ENCODE results near the gene SLIT3. TPM values are rescaled to one million over a fixed set of nuclear protein-coding genes. Genes with fewer than 3 reads are reported as not detected.

Gene SLIT3
- total RNA-seq, 1 experiment from 2014 or later, result 0.10 TPM

DNA sequence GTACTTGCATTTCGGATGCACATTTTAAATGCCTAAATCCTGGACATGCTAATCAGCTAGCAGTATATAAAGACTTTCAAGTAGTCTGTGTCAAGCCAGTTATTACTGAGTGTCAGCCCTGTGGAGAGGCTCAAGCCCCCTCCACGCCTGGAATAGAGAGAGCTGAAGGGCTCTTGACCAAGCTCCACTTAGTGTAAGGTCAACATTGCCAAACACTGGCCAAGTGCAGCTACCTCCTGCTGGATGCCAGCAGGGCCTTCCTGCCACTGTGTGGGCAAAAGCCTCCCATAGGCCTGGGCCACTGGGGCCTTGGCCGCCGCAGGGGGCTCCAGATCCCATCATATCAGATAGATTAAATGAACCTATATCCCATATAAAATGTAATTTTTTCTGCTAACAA, 482.4 kb downstream of the SLIT3 start:
- POLR2A ChIA-PET, result no interaction called here
- Histone ChIP-seq H3K79me2 (ENCODE audit: insufficient read depth, low read length) (no peaks in the 10 kb centered on the region), H4K20me1 (ENCODE audit: insufficient read depth) (no peaks in the 10 kb centered on the region), H3K4me2 (ENCODE audit: low read length) (no peak overlapping the region), H3K4me3 (replicated peaks in 1 of 2; ENCODE audit: low read depth in 1 of 2, low read length in 2 of 2) (no peak overlapping the region), H3K9ac (ENCODE audit: low read length) (no peak overlapping the region), H3K9me2 (ENCODE audit: insufficient read depth) (no peaks in the 10 kb centered on the region), H2AFZ (ENCODE audit: low read depth, low read length, poor library complexity, severe bottlenecking) (no peak overlapping the region), H3K27me3 (ENCODE audit: insufficient read depth, low read length) (peaks cover 88% of the 10 kb centered on the region), H3K27ac (ENCODE audit: low read depth, low read length) (no peak overlapping the region), H3K36me3 (ENCODE audit: control insufficient read depth in 1 of 2, insufficient read depth in 2 of 2, low read length in 2 of 2) (no peaks in the 10 kb centered on the region), H3K4me1 (ENCODE audit: control insufficient read depth in 1 of 2, insufficient read depth in 2 of 2, low read length in 2 of 2) (no peaks in the 10 kb centered on the region), H3K9me3 (ENCODE audit: control insufficient read depth in 1 of 2, insufficient read depth in 1 of 2, low read depth in 1 of 2, low read length in 2 of 2) (no peaks in the 10 kb centered on the region)
- no peak for TF ChIP-seq POLR2A (IDR thresholded peaks at IDR 0.05; ENCODE audit: borderline replicate concordance, extremely low read depth, insufficient read depth, insufficient read length)
- TF ChIP-seq FOSL1 (IDR thresholded peaks at IDR 0.05; ENCODE audit: low read depth), result no peak
- TF ChIP-seq ELF1 (IDR thresholded peaks at IDR 0.05; ENCODE audit: borderline replicate concordance, low read depth), result no peak
- TF ChIP-seq, protein P1, sequence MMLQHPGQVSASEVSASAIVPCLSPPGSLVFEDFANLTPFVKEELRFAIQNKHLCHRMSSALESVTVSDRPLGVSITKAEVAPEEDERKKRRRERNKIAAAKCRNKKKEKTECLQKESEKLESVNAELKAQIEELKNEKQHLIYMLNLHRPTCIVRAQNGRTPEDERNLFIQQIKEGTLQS (IDR thresholded peaks at IDR 0.05), result no peak
- no peak for TF ChIP-seq SRF (IDR thresholded peaks at IDR 0.05; ENCODE audit: low read depth)
- TF ChIP-seq, protein P2, sequence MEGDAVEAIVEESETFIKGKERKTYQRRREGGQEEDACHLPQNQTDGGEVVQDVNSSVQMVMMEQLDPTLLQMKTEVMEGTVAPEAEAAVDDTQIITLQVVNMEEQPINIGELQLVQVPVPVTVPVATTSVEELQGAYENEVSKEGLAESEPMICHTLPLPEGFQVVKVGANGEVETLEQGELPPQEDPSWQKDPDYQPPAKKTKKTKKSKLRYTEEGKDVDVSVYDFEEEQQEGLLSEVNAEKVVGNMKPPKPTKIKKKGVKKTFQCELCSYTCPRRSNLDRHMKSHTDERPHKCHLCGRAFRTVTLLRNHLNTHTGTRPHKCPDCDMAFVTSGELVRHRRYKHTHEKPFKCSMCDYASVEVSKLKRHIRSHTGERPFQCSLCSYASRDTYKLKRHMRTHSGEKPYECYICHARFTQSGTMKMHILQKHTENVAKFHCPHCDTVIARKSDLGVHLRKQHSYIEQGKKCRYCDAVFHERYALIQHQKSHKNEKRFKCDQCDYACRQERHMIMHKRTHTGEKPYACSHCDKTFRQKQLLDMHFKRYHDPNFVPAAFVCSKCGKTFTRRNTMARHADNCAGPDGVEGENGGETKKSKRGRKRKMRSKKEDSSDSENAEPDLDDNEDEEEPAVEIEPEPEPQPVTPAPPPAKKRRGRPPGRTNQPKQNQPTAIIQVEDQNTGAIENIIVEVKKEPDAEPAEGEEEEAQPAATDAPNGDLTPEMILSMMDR (IDR thresholded peaks at IDR 0.05 in 2 of 3, conservative IDR thresholded peaks at IDR 0.05 in 1 of 3; ENCODE audit: borderline replicate concordance in 1 of 3, insufficient read depth in 1 of 3, low read depth in 2 of 3, low read length in 2 of 3), result no peak
- TF ChIP-seq TCF7L2 (IDR thresholded peaks at IDR 0.05; ENCODE audit: borderline replicate concordance, extremely low read depth, insufficient read depth, insufficient read length), result no peak
- BruUV-seq (replicated peaks), result no TSS peak
- intact Hi-C loops (cut with micrococcal nuclease), result no loop called here
- RAD21 ChIA-PET (ENCODE audit: low non-redundant PET in 1 of 2, low total read pairs in 2 of 2, uncharacterized antibody in 2 of 2, unreplicated experiment in 2 of 2), result no interaction called here
- ATAC-seq (no peak), DNase-seq (ENCODE audit: low read depth, low spot score) (no peak)
- CTCF ChIA-PET, result no interaction called here

DNA sequence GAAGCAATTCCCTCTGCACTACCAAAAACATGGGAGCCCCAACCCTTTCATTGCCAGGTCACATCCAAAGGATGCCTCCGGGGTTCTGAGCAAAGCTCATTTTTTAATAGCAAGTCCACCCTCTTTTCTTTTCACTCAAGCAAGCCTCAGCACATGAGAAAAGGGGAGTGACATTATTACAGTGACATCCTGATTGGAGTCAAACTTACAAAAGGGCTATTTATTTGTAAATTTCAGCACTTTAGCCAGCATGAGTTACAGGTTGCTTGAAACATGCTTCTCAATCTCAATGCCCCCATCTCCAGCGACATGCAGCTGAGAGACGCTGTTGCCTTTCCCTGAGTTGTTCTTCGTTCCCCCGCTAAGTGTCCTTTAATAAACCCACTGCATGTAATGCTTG, 483.3 kb downstream of the SLIT3 start:
- H3K9me2 ChIP-seq (ENCODE audit: insufficient read depth), result no peaks in the 10 kb centered on the region
- H3K9me3 ChIP-seq (ENCODE audit: control insufficient read depth in 1 of 2, insufficient read depth in 1 of 2, low read depth in 1 of 2, low read length in 2 of 2), result no peaks in the 10 kb centered on the region
- no peak overlapping the region for H3K9ac ChIP-seq (ENCODE audit: low read length)
- intact Hi-C loops (cut with micrococcal nuclease), result no loop called here
- no peaks in the 10 kb centered on the region for H3K4me1 ChIP-seq (ENCODE audit: control insufficient read depth in 1 of 2, insufficient read depth in 2 of 2, low read length in 2 of 2)
- peaks cover 89% of the 10 kb centered on the region for H3K27me3 ChIP-seq (ENCODE audit: insufficient read depth, low read length)
- BruUV-seq (replicated peaks), result no TSS peak
- H3K27ac ChIP-seq (ENCODE audit: low read depth, low read length), result no peak overlapping the region
- ATAC-seq, result no peak
- CTCF ChIA-PET, result no interaction called here
- DNase-seq (ENCODE audit: low read depth, low spot score), result no peak
- no peaks in the 10 kb centered on the region for H3K36me3 ChIP-seq (ENCODE audit: control insufficient read depth in 1 of 2, insufficient read depth in 2 of 2, low read length in 2 of 2)
- no peaks in the 10 kb centered on the region for H3K79me2 ChIP-seq (ENCODE audit: insufficient read depth, low read length)
- POLR2A ChIA-PET, result no interaction called here
- no peak overlapping the region for H2AFZ ChIP-seq (ENCODE audit: low read depth, low read length, poor library complexity, severe bottlenecking)
- no peaks in the 10 kb centered on the region for H4K20me1 ChIP-seq (ENCODE audit: insufficient read depth)
- RAD21 ChIA-PET (ENCODE audit: low non-redundant PET in 1 of 2, low total read pairs in 2 of 2, uncharacterized antibody in 2 of 2, unreplicated experiment in 2 of 2), result no interaction called here
- no peak overlapping the region for H3K4me3 ChIP-seq (replicated peaks in 1 of 2; ENCODE audit: low read depth in 1 of 2, low read length in 2 of 2)
- no peak overlapping the region for H3K4me2 ChIP-seq (ENCODE audit: low read length)
- TF ChIP-seq CEBPB (IDR thresholded peaks at IDR 0.05; ENCODE audit: low read depth), result no peak
- TF ChIP-seq, protein P3, sequence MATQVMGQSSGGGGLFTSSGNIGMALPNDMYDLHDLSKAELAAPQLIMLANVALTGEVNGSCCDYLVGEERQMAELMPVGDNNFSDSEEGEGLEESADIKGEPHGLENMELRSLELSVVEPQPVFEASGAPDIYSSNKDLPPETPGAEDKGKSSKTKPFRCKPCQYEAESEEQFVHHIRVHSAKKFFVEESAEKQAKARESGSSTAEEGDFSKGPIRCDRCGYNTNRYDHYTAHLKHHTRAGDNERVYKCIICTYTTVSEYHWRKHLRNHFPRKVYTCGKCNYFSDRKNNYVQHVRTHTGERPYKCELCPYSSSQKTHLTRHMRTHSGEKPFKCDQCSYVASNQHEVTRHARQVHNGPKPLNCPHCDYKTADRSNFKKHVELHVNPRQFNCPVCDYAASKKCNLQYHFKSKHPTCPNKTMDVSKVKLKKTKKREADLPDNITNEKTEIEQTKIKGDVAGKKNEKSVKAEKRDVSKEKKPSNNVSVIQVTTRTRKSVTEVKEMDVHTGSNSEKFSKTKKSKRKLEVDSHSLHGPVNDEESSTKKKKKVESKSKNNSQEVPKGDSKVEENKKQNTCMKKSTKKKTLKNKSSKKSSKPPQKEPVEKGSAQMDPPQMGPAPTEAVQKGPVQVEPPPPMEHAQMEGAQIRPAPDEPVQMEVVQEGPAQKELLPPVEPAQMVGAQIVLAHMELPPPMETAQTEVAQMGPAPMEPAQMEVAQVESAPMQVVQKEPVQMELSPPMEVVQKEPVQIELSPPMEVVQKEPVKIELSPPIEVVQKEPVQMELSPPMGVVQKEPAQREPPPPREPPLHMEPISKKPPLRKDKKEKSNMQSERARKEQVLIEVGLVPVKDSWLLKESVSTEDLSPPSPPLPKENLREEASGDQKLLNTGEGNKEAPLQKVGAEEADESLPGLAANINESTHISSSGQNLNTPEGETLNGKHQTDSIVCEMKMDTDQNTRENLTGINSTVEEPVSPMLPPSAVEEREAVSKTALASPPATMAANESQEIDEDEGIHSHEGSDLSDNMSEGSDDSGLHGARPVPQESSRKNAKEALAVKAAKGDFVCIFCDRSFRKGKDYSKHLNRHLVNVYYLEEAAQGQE (IDR thresholded peaks at IDR 0.05; ENCODE audit: low read depth), result no peak
- no peak for TF ChIP-seq TCF7L2 (IDR thresholded peaks at IDR 0.05; ENCODE audit: borderline replicate concordance, extremely low read depth, insufficient read depth, insufficient read length)
- TF ChIP-seq ZFX (IDR thresholded peaks at IDR 0.05), result no peak
- no peak for TF ChIP-seq RAD21 (IDR thresholded peaks at IDR 0.05; ENCODE audit: low read depth)
- TF ChIP-seq ELF1 (IDR thresholded peaks at IDR 0.05; ENCODE audit: borderline replicate concordance, low read depth), result no peak
- no peak for TF ChIP-seq EZH2 (IDR thresholded peaks at IDR 0.05)
- no peak for TF ChIP-seq EZH2phosphoT487 (IDR thresholded peaks at IDR 0.05; ENCODE audit: borderline replicate concordance)
- TF ChIP-seq, protein P2 (IDR thresholded peaks at IDR 0.05 in 2 of 3, conservative IDR thresholded peaks at IDR 0.05 in 1 of 3; ENCODE audit: borderline replicate concordance in 1 of 3, insufficient read depth in 1 of 3, low read depth in 2 of 3, low read length in 2 of 3), result no peak

All from HCT116 (cell line).